ENCODE results near the gene MYLK4.

The MYLK4 gene

DNA sequence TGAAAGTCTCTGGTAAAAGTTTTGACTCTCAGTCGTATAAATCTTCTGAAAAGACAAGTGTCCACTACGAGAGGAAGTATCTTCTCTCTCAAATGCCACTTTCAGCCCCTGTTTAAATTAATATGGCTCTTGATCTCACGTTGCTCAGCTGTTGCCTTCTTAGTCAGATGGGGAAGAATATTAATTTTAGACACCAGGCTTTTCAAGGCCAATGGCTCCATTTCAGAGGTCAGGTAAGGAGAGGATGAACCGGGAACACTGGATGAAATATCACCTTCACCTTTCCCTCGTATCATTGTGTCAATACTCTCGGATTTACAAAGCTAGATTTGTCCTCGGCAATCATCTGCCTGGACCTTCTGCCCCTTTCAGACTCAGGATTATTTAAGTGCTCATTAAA lies at the start of gene MYLK4:
Gene MYLK4, minus strand, starts transcription at position 91 of the 400 bp plus-strand sequence. CDS start 1,628 bp downstream, outside the sequence.
- Mint-ChIP-seq H3K36me3 (ENCODE audit: insufficient read depth) (no peaks in the 10 kb centered on the region), H3K4me3 (no peak within 1 kb of the TSS), H3K9me3 (no peaks in the 10 kb centered on the region), H3K4me1 (peaks cover 12% of the 10 kb centered on the region), H3K27me3 (peaks cover 17% of the 10 kb centered on the region), H3K27ac (ENCODE audit: low read depth) (no peak within 1 kb of the TSS)
- no peak for ATAC-seq (replicated peaks; ENCODE audit: extremely low read depth, poor library complexity, severe bottlenecking)
- no peak for DNase-seq (ENCODE audit: low spot score in 2 of 2)

DNA sequence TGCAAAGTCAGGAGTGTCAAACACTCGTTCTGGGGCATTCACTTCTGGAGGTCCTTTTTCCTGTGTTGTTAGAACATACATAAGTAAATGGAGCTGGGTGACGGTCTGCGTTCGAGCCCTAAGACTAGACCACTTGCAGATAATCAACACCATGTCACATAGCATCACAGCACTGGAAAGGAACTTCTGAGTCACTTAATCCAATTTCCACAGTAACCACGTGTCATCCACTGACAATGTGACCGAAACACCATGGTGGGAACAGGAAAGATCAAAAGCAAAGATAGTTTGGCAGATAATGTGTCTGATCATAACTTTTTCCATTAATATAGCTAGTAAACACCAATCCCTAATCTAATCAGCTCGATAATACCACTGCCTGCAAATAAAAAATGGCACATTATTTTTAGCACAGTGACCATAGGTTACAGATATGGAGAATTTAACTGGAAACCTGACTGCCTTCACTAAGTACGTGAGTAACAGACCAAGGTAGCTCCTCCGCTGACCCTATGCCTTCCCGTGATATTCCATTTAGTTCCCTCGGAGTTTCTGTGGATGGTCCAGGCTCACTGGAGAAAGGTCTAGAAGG lies 49.3 kb upstream of the MYLK4 start:
- H3K4me1 Mint-ChIP-seq, result peaks cover 16% of the 10 kb centered on the region
- H3K27ac Mint-ChIP-seq (ENCODE audit: low read depth), result peak overlapping the region; percentile 21
- H3K27me3 Mint-ChIP-seq, result no peaks in the 10 kb centered on the region
- ATAC-seq (replicated peaks; ENCODE audit: extremely low read depth, poor library complexity, severe bottlenecking) (no peak), DNase-seq (ENCODE audit: low spot score in 2 of 2) (no peak)
- H3K9me3 Mint-ChIP-seq, result no peaks in the 10 kb centered on the region
- no peaks in the 10 kb centered on the region for H3K36me3 Mint-ChIP-seq (ENCODE audit: insufficient read depth)
- H3K4me3 Mint-ChIP-seq, result no peak overlapping the region

DNA sequence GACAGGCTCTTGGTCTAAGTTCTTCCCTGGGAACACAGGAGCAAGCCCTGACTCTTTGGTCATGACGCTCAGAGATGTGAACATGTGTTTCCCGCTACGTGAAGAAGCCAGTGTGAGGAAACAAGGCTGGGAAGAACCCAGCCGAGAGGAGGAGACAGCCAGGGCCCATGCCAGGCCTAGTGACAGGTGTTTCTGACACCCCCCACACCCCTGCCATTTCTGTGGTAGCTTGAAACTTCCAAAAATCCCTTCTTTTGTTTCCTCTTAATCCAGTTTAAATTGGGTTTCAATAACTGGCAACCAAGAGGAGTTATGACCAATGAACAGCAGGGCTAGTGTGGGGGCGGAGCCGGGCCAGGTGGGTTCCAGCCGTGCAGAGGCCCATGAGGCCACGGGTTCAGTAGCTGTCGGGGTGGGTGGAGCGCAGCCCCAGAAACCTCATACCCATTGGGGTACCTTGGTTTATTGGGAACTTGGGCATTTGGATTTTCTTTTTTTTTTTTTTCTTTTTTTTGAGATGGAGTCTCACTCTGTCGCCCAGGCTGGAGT lies 47.9 kb upstream of the MYLK4 start:
- Mint-ChIP-seq H3K4me3 (no peak overlapping the region), H3K36me3 (ENCODE audit: insufficient read depth) (no peaks in the 10 kb centered on the region), H3K27me3 (no peaks in the 10 kb centered on the region), H3K27ac (ENCODE audit: low read depth) (no peak overlapping the region), H3K9me3 (no peaks in the 10 kb centered on the region), H3K4me1 (peaks cover 24% of the 10 kb centered on the region)
- ATAC-seq (replicated peaks; ENCODE audit: extremely low read depth, poor library complexity, severe bottlenecking) (no peak), DNase-seq (ENCODE audit: low spot score in 2 of 2) (no peak)

DNA sequence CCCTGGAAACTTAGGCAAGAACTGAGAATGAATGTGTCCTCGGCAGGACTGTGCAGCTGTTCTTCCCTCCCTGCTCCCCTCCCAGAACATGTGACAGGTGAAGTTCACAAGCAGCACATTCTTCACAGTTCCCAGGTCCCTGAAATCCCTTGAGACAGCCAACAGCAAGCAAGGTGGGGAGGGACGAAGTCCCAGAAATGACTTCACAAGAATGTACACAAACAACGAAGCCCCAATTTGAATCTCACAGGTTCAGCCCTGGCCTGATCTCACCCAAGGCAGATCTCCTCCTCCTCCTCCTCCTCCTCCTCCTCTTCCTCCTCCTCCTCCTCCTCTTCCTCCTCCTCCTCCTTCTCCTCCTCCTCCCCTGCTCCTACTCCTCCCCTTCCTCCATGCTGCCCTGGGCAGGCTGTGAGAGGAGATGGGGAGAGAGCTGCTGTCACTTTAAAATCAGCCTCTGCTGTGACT lies 46.9 kb upstream of the MYLK4 start:
- Mint-ChIP-seq H3K4me1 (peaks cover 34% of the 10 kb centered on the region), H3K27ac (ENCODE audit: low read depth) (no peak overlapping the region), H3K4me3 (no peak overlapping the region), H3K9me3 (no peaks in the 10 kb centered on the region), H3K36me3 (ENCODE audit: insufficient read depth) (no peaks in the 10 kb centered on the region), H3K27me3 (no peaks in the 10 kb centered on the region)
- DNase-seq (ENCODE audit: low spot score in 2 of 2), result no peak
- ATAC-seq (replicated peaks; ENCODE audit: extremely low read depth, poor library complexity, severe bottlenecking), result no peak

DNA sequence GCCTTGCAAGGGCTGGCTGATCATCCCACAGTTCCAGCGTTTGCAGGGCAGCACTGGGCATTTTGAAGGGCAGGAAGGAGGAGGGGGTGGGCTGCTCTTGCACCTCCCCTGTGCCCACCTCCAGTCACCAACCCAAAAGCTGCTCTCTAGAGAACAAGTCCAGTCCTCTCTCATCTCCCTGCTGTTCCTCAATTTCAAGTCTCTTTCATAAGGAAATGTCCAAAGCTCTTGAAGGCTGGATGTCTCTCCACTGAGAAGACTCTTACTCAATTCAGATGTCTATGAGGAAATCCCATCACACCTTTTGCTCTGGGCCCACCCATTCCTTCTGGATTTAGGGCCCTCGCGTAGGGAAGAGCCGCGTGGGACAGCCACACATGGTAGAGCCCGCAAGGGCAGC lies 46.1 kb upstream of the MYLK4 start:
- H3K4me1 Mint-ChIP-seq, result peaks cover 37% of the 10 kb centered on the region
- no peak overlapping the region for H3K4me3 Mint-ChIP-seq
- H3K36me3 Mint-ChIP-seq (ENCODE audit: insufficient read depth), result no peaks in the 10 kb centered on the region
- H3K27me3 Mint-ChIP-seq, result no peaks in the 10 kb centered on the region
- ATAC-seq (replicated peaks; ENCODE audit: extremely low read depth, poor library complexity, severe bottlenecking) (no peak), DNase-seq (ENCODE audit: low spot score in 2 of 2) (no peak)
- H3K27ac Mint-ChIP-seq (ENCODE audit: low read depth), result no peak overlapping the region
- no peaks in the 10 kb centered on the region for H3K9me3 Mint-ChIP-seq

DNA sequence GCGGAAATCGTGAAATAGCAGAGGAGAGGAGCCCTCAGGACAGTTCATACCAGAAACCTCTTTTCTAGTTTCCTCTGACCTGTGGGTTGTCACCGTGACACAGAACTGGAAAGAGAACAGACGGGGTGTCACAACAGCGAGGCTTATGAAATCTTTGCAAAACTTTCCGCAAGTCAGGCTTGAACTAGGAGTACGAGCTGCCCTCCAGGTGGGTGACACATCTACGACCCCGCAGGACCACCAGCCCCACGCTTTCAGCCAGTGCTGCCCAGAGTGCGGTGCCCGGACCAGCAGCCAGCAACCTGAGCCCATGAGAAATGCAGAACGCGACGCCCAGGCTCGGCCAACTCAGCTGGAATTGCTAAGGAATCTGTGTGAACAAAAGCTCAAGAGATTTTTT lies 45.2 kb upstream of the MYLK4 start:
- Mint-ChIP-seq H3K36me3 (ENCODE audit: insufficient read depth) (peaks cover 2% of the 10 kb centered on the region), H3K4me3 (no peak overlapping the region), H3K9me3 (no peaks in the 10 kb centered on the region), H3K27ac (ENCODE audit: low read depth) (no peak overlapping the region), H3K27me3 (no peaks in the 10 kb centered on the region), H3K4me1 (peaks cover 43% of the 10 kb centered on the region)
- DNase-seq (ENCODE audit: low spot score in 2 of 2), result no peak
- no peak for ATAC-seq (replicated peaks; ENCODE audit: extremely low read depth, poor library complexity, severe bottlenecking)

DNA sequence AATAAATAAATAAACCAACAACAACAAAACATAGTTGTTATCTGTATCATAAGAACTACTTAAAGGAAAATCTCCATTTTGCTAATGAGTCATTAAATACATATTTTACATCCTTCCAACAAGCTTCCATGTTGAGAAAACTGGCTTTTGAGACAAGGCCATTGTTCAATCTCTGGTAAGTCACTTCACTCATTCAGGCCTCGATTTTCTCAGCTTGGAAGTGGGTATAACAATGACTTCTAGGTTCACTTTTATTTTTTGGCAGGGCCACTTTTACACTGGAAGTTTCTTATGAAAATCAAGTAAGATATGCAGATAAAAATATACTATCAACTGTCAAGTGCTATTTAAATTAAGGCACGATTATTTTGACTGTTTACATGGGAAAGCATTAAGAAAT lies 44.4 kb upstream of the MYLK4 start:
- Mint-ChIP-seq H3K9me3 (no peaks in the 10 kb centered on the region), H3K4me1 (peaks cover 50% of the 10 kb centered on the region), H3K27ac (ENCODE audit: low read depth) (no peak overlapping the region), H3K36me3 (ENCODE audit: insufficient read depth) (peaks cover 2% of the 10 kb centered on the region), H3K27me3 (no peaks in the 10 kb centered on the region), H3K4me3 (no peak overlapping the region)
- ATAC-seq (replicated peaks; ENCODE audit: extremely low read depth, poor library complexity, severe bottlenecking), result no peak
- no peak for DNase-seq (ENCODE audit: low spot score in 2 of 2)

DNA sequence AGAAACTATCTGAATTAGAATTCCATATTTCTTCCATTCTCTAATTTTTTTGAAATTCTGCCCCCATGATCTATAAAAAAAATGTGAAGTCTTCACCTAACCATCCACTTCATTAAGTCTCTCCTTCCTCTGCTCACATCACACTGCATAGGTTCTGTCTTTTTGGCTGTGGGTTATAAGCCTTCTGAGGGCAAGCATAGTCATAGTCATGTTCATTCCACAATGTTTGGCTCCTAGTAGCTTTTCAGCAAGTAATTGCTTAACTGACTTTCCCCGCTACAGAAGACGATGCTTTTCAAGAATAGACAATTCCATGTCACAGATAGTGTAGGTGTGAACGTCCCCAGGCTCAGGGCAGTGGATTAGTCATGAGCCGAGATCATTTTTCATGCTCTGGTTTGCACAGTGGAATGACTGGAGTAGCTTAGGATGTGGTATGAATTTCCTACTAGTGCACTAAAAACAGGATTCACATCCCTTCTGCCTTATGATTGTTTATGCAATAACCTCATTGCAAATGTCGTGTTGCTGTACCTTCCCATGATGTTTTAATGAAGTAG lies 43.5 kb upstream of the MYLK4 start:
- ATAC-seq (replicated peaks; ENCODE audit: extremely low read depth, poor library complexity, severe bottlenecking) (no peak), DNase-seq (ENCODE audit: low spot score in 2 of 2) (no peak)
- Mint-ChIP-seq H3K4me3 (peak overlapping the region; percentile 14), H3K27ac (ENCODE audit: low read depth) (no peak overlapping the region), H3K36me3 (ENCODE audit: insufficient read depth) (peaks cover 2% of the 10 kb centered on the region), H3K27me3 (no peaks in the 10 kb centered on the region), H3K4me1 (peaks cover 42% of the 10 kb centered on the region), H3K9me3 (no peaks in the 10 kb centered on the region)

DNA sequence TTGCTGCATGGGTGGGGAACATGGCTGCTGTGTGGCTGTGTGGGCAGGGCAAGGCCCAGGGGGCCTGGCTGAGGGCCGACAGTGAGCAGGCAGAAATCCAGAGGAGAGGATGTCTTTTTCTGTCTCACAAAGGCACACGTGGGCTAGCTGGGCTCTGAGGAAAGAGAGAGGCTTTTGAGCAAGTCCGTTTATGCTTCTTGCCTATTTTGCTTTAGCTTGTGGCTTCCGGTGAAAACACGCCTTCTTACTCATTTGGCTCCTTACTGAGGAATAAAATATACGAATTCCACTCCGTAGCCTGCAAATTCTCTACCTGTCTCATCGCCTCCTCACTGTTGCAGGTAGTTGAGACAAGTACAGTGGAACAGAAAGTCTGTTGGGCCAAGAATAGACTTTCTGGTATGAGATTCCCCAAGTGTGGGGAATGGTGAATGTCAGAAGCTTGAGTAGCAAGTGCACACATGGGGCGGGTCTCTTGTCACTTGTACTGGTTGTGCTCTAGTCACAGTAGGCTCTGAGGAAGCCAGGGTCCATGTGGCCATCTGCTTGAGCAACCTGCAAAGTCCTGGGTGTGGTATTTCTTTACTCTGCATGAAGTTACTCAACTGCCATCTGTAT lies 42.9 kb upstream of the MYLK4 start:
- H3K4me3 Mint-ChIP-seq, result peak overlapping the region; percentile 14
- peak; percentile 59 for ATAC-seq (replicated peaks; ENCODE audit: extremely low read depth, poor library complexity, severe bottlenecking)
- H3K36me3 Mint-ChIP-seq (ENCODE audit: insufficient read depth), result peaks cover 2% of the 10 kb centered on the region
- H3K4me1 Mint-ChIP-seq, result peaks cover 42% of the 10 kb centered on the region
- no peaks in the 10 kb centered on the region for H3K27me3 Mint-ChIP-seq
- peak overlapping the region; percentile 81 for H3K27ac Mint-ChIP-seq (ENCODE audit: low read depth)
- no peak for DNase-seq (ENCODE audit: low spot score in 2 of 2)
- no peaks in the 10 kb centered on the region for H3K9me3 Mint-ChIP-seq

DNA sequence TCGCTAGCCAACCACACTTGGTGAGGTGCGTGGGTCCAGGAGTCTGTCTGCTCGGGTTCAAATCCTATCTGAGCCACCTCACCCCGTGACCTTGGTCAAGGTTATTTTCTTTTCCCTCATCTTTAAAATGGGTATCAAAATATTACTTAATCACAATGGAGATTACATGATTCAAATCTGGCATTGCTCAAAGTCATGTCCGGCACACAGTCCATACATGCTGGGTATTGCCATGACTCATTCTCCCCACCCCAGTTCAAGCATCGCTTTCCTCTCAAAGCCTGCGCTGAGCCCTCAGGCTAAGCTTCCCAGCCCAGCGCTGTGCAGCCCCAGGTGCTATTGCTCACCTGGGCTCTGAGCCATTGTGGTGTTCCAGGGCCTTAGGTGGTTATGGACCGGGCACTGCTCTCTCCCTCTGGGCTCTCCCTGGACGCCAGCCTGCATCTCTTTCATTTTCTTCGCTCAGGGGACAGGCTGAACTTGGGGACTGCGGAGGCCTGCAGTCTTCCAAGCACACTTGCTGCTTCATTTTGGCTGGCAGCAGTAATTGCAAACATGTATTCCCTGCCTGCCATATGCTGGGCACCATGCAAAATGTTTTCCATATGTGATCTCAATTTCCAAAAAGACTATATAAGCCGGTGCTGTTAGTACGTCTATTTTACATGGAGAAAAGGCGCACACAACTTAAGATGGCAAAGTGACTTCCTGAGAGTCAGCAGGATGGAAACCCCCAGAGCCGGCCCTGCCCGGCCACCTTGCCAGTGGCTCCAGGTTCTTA lies 41.8 kb upstream of the MYLK4 start:
- ATAC-seq (replicated peaks; ENCODE audit: extremely low read depth, poor library complexity, severe bottlenecking) (no peak), DNase-seq (ENCODE audit: low spot score in 2 of 2) (no peak)
- no peaks in the 10 kb centered on the region for H3K9me3 Mint-ChIP-seq
- H3K4me1 Mint-ChIP-seq, result peaks cover 42% of the 10 kb centered on the region
- peak overlapping the region; percentile 81 for H3K27ac Mint-ChIP-seq (ENCODE audit: low read depth)
- no peak overlapping the region for H3K4me3 Mint-ChIP-seq
- no peaks in the 10 kb centered on the region for H3K27me3 Mint-ChIP-seq
- peaks cover 2% of the 10 kb centered on the region for H3K36me3 Mint-ChIP-seq (ENCODE audit: insufficient read depth)

DNA sequence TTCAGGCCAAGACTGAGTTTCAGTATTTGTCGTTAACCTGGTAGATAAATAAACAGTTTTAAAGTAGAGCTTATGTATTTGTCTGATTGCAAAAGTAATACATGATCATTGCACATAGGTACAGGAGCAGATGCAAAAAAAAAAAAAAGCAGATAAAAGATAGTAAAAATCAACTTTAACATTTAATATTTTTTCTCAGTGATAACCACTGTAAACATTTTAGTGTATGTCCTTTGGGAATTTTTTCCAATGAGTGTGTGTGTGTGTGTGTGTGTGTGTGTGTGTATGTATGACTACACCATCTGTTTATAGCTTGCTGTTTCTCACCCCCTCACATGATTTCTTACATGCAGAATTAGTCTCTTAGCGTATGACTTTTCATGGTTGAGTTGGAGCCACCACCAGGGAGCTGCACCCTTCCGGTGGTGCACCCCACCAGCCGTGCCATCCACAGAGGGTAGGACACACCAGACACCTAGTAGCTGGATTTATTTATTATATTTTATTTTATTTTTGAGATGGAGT lies 40.8 kb upstream of the MYLK4 start:
- no peak overlapping the region for H3K4me3 Mint-ChIP-seq
- H3K36me3 Mint-ChIP-seq (ENCODE audit: insufficient read depth), result peaks cover 5% of the 10 kb centered on the region
- no peak for DNase-seq (ENCODE audit: low spot score in 2 of 2)
- no peaks in the 10 kb centered on the region for H3K27me3 Mint-ChIP-seq
- no peak overlapping the region for H3K27ac Mint-ChIP-seq (ENCODE audit: low read depth)
- H3K9me3 Mint-ChIP-seq, result no peaks in the 10 kb centered on the region
- H3K4me1 Mint-ChIP-seq, result peaks cover 36% of the 10 kb centered on the region
- ATAC-seq (replicated peaks; ENCODE audit: extremely low read depth, poor library complexity, severe bottlenecking), result peak; percentile 15
